Bronchial epithelial cell (primary cell): ENCODE results near the gene CUEDC1. TPM values are rescaled to one million over a fixed set of nuclear protein-coding genes. Genes with fewer than 3 reads are reported as not detected.

Source experiments
- DNase-seq: peaks from one replicate; pipeline ENCODE4 v3.0.0-alpha.2; 2010; ENCODE audit warnings: low read depth
- FAIRE-seq: peaks from 2 replicates; lab custom pipeline; 2011; peaks lifted over from hg19 to GRCh38; lab: Jason Lieb, UNC
- H3K27me3 ChIP-seq: 2 replicates; pipeline ENCODE4 v1.5.1; 2011; ENCODE audit warnings: low read length; ENCODE audit not compliant: control insufficient read depth, insufficient read depth
- H3K36me3 ChIP-seq: 2 replicates; pipeline ENCODE4 v1.5.1; 2011; ENCODE audit warnings: low read length; ENCODE audit not compliant: control insufficient read depth, insufficient read depth
- H3K4me3 ChIP-seq: 2 replicates; pipeline ENCODE4 v1.5.1; 2011; ENCODE audit warnings: mild to moderate bottlenecking, low read depth, low read length, control low read depth
- total RNA-seq: library from RNA; depleted of rRNA; stranded (reverse); fragments of >200 nt; gene quantifications from 2 replicates; pipeline ENCODE4 v1.2.1, GENCODE V29; 2014
- TF ChIP-seq, protein P1 (sequence below): IDR thresholded peaks from 2 replicates; pipeline ENCODE4 v1.5.1; 2011; ENCODE audit warnings: mild to moderate bottlenecking, moderate library complexity, low read length, control low read depth, inconsistent platforms; ENCODE audit not compliant: insufficient read depth, severe bottlenecking

The CUEDC1 gene
- total RNA-seq, 1 donor from 2014 or later: 3.4 TPM

DNA sequence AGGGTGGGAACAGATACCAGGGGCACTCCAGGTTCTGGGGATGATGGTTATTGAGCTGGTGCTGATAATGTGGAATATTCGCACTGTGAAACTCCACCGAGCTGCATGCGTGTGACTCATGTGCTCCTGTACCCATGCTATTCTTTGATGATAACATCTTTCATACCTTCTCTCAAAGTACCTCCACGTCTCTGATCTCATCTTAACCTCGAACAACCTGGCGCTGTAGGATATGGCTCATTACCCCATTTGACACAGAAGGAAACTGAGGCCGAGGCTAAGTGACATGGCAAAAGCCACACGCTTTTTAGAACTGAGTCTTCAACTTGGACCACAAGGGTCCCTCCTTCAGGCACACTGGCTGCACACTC, 75.1 kb downstream of the CUEDC1 start:
- Histone ChIP-seq H3K36me3 (peaks cover 11% of the 10 kb centered on the region), H3K27me3 (no peaks in the 10 kb centered on the region), H3K4me3 (no peak overlapping the region)
- TF ChIP-seq, protein P1, sequence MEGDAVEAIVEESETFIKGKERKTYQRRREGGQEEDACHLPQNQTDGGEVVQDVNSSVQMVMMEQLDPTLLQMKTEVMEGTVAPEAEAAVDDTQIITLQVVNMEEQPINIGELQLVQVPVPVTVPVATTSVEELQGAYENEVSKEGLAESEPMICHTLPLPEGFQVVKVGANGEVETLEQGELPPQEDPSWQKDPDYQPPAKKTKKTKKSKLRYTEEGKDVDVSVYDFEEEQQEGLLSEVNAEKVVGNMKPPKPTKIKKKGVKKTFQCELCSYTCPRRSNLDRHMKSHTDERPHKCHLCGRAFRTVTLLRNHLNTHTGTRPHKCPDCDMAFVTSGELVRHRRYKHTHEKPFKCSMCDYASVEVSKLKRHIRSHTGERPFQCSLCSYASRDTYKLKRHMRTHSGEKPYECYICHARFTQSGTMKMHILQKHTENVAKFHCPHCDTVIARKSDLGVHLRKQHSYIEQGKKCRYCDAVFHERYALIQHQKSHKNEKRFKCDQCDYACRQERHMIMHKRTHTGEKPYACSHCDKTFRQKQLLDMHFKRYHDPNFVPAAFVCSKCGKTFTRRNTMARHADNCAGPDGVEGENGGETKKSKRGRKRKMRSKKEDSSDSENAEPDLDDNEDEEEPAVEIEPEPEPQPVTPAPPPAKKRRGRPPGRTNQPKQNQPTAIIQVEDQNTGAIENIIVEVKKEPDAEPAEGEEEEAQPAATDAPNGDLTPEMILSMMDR: no peak
- FAIRE-seq (no peak), DNase-seq (peak; percentile 61)

DNA sequence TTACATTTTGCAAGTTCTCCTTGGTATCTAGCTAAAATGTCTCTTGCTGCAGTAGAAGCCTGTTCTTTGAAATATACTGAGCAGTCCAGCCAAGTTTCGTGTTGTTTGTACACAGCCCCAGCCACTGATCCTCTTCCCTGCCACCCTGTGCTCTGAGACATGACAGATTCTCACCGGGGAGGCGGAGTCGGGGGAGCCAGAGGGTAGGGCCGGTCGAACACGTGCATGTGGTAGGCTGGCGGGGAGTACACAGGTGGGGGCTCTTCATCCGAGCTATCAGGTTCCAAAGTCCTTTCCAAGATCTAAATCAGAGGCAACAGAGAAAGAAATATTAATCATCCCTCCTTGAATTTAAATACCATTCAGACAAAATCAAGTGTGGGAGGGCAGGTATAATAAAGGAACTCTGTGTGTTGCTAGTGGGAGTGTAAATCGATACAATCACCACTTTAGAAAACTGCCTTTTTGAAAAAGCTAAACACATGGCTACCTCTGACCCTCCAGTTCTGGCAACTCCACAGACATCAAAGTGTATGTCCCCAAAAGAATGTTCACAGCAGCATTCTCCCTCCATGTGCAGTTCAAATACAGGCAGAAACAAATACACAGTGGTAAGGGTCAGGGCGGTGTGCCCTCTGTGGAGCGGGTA, 75.7 kb downstream of the CUEDC1 start:
- Histone ChIP-seq H3K4me3 (no peak overlapping the region), H3K36me3 (peaks cover 8% of the 10 kb centered on the region), H3K27me3 (no peaks in the 10 kb centered on the region)
- TF ChIP-seq, protein P1: no peak
- FAIRE-seq (no peak), DNase-seq (no peak)

DNA sequence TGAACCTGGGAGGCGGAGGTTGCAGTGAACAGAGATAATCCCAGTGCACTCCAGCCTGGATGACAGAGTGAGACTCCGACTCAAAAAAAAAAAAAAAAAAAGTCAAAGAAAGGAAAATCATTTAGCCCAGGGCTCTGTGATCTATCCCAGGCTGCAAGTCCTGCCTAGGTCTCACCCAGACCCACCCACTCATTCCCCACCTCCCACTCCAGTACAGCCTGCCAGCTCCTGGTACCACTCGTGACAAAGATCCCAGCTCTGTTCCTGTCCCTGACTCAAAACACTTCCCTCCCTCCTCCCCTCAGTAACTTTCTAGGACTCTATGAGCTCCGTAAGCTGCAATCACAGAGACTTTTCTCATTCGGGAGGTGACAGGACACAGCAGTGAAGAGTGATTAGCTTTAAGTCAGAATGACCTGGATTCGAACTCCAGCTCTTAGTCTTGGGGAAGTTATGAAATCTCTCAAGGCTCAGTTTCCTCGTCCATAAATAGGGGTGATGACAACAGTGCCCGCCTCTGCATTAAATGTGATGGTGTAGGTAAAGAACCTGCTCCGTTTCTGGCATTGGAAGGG, 77.3 kb downstream of the CUEDC1 start:
- H3K36me3 ChIP-seq: peaks cover 3% of the 10 kb centered on the region
- FAIRE-seq: no peak
- TF ChIP-seq, protein P1: no peak
- no peaks in the 10 kb centered on the region for H3K27me3 ChIP-seq
- no peak overlapping the region for H3K4me3 ChIP-seq
- no peak for DNase-seq

DNA sequence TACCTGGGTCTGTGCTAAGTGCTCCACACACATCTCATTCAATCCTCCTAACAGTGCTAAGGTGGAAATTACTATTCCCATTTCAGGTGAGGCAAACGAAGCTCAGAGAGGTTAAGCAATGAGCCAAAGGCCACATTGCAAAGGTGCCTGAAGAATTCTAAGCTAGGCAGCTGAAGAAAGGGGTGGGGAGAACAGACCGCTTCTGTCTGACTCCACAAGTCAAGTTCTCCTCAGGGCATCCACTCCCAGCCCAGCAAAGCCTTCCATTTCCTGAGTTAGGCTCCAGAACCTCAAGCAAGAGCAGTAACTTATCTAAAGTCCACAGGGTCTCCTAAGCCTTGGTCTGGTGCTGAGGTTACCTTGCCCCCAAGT, 78.4 kb downstream of the CUEDC1 start:
- no peaks in the 10 kb centered on the region for H3K27me3 ChIP-seq
- FAIRE-seq (no peak), DNase-seq (peak; percentile 46)
- TF ChIP-seq, protein P1: no peak
- H3K4me3 ChIP-seq: no peak overlapping the region
- peaks cover 5% of the 10 kb centered on the region for H3K36me3 ChIP-seq

DNA sequence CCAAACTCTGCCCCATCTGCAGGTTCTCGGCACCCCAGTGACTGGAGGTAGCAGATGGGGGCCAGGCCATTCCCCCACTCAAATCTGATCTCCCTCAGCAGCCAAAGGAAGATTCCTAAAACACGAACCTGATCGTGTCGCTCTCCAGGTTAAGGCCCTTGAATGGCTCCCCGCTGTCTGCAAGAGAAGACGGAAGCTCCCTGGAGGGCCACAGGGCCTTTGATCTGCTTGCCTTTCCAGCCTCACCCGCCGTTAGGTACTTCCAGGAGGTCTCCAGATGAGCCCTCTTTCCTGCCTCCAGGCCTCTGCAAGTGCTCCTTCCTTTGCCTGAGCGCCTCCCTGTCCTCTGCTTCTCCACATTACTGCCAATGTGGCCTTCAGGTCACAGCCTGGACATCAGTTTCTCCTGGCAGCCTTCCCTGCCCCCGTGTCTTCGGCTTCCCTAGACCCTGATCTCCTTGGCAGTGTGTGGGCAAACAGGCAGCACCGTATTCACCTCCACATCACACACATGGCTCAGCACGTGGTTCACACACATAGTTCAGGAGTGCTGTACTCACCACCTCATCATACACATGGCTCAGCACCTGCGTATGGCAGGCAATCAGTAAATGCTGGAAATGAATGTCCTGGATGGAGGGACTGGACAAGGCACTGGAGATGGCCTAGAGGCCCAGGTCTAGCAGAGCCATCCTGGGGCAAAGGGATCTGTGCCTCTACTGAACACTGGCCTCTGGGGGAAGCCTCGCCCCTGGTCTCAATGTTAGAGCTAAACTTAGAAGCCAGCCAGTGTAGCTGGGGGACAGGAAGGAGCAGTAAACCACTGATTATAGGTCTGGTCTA, 79.0 kb downstream of the CUEDC1 start:
- no peaks in the 10 kb centered on the region for H3K27me3 ChIP-seq
- TF ChIP-seq, protein P1: no peak
- FAIRE-seq (no peak), DNase-seq (peak; percentile 63)
- H3K4me3 ChIP-seq: no peak overlapping the region
- H3K36me3 ChIP-seq: peaks cover 5% of the 10 kb centered on the region
